Raji (cell line): ENCODE measurements around the gene BLID.

Experiments used
- POLR2A ChIP-seq: IDR thresholded peaks from 2 replicates; pipeline ENCODE4 v1.6.1; 2011; ENCODE audit warnings: low read depth, low read length, control low read depth; ENCODE audit not compliant: insufficient read depth

Gene BLID

DNA sequence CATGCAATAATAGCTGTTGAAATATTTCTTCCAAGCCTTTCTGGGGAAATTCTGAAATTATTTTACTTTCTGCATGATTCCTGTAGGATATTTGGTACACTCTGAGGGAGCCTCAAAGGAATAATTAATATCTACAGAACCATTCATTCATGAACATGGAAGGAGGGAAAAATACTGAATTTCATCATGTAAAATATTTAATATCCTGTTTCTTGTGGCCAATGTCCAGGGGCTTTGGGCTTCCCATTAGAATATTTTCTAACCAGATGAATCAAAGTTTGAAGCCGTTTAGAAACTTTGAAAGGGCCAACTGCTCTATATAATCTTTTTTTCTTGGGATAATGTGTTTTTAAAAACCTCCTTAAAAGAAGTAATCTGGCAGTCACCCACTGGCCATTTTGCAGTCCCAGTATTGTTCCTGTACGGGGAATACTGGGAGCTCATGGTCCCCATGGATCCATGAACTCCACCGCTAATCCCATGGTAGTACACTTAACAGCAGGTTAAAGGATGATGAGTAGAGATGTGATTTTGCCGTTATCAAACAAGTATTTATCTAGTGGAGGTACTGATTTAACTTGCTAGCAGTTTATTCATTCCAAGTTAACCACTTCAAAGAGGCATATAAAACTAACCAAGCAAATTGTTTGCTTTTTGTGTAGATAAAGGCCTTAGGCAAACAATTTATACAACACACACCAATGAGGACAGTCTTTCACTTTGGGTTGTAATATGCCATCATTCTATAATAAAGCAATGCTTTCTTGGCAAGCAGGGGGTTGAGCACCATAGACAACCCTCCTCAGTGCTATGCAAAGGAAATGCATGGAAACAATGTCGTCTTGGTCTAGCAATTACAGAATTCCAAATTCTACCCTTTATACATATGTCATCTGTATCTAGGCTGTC lies 34.5 kb upstream of the BLID start:
- no peak for TF ChIP-seq POLR2A

DNA sequence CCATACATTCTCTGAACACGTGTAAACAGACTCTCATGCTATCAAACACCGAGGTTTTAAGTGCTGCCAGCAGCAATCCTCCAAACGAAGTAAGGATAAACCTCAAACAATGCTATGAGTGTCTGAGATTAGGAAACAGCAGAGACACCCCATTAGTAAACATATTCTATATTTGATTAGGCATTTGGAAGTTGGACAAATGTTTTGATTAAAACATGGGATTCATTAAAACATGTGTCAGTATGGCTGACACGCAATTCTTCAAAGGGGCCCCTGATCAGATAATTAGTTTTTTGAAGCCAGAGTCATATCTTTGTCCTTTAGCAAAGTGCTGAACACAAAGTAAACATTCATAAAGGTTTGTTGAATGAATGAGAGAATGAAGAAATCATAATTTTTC lies 33.2 kb upstream of the BLID start:
- no peak for TF ChIP-seq POLR2A

DNA sequence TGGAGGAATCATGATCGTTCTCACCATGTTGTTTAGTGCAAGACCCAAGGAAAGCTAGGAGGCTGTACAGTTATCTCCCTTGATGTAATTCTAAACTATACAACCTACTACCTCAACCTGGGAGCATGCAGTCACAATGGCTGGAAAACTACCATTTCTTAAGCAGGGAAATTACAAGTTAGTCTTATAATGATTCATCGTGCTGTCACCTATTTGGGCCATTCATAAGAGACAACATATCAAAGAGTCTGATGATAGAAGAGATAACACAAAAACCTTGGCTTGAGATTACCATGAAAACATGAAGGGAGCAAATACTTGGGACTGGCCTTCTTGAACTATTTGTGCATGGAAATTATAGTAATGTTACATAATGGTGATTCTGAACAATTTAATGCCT lies 30.5 kb upstream of the BLID start:
- no peak for TF ChIP-seq POLR2A

DNA sequence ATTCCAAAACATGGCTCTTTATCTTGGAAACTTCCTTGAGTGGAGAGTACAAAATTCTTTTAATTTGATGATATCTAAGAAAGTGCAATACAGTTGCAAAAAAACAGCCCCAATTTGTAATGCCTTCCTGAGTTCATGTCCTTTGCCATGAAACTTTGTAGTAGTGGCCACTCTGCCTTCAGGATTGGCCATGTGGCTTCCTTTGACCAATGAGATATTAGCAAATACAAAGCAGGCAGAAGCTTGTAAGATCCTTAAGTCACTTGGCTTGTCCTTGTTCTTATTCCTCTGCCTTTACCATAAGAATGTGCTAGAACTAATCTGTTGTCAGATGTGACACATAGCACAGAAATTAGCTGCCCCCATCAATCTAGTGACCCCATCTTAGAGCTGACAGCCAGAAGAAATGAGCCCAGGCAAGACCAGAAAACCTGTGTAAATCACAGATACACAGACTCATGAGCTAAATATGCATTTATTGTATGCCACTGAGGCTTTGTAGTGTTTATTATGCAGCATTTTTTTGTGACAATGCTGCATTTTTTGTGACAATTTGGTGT lies 29.8 kb upstream of the BLID start:
- TF ChIP-seq POLR2A, result no peak

DNA sequence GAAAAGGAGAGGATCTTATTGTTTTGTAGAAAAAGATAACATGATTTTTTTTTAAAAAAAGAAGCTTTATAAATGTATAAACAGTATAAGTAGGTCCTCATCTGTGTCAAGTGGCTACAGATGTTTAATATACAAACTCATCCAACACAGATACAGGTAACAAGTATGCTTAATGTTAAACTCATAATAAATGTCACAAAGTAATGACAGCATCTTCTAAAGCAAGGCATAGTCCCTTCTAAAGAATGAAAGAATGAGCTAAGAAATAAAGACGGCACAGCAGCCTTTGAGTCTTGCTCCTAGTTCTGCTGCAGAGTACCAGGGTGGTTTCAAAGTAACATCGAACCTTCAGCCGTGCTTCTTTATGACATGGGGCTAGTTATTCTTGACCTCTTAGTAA lies 28.7 kb upstream of the BLID start:
- TF ChIP-seq POLR2A, result no peak

DNA sequence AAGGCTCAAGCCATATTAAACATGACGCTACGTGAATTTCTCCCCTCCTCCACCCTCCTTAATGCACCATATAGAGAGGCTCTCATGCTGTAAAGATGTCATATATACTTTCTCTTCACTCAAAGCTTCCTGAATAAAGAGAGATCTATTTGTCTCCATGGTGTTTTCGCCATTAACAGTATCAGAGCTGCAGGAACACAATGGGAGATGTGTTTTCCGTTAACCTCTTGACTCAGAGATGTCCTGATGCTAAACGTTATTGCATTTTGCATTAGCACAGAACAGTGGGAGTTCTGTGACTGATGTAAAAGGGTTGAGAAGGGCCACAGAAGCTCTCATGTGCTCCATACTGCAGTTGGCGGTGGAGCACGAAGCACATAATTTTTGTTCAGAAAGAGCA lies 25.7 kb upstream of the BLID start:
- TF ChIP-seq POLR2A, result no peak

DNA sequence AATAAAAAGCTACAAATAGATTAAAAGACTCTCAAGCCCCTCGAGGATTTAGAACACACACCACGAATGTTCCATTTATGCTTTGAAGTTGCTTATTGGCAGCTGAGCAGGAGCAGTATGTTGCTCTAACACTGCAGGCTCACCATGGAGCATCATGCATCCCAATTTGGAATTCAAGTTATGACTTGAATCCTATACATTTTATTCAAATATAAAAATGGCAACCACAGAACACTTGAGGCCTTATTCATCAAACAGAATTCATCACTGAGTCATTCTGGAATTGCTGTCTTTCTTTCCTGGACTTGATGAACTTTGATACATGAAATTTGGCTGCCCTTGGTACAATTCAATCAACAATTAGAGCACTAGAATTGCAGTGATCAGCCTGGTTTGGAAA lies 24.5 kb upstream of the BLID start:
- TF ChIP-seq POLR2A, result no peak

DNA sequence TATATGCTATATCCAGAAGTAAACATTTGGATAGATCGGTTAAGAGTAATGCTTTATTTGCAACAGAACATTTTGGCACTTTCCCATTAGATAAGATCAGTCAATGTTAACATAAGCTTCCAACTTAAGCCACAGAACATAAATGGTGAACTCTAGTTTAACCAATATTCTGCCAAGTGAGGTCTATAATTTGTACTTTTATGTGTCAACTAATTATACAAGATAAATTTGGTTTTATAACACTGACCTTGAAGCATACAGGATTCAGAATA lies 23.5 kb upstream of the BLID start:
- no peak for TF ChIP-seq POLR2A

DNA sequence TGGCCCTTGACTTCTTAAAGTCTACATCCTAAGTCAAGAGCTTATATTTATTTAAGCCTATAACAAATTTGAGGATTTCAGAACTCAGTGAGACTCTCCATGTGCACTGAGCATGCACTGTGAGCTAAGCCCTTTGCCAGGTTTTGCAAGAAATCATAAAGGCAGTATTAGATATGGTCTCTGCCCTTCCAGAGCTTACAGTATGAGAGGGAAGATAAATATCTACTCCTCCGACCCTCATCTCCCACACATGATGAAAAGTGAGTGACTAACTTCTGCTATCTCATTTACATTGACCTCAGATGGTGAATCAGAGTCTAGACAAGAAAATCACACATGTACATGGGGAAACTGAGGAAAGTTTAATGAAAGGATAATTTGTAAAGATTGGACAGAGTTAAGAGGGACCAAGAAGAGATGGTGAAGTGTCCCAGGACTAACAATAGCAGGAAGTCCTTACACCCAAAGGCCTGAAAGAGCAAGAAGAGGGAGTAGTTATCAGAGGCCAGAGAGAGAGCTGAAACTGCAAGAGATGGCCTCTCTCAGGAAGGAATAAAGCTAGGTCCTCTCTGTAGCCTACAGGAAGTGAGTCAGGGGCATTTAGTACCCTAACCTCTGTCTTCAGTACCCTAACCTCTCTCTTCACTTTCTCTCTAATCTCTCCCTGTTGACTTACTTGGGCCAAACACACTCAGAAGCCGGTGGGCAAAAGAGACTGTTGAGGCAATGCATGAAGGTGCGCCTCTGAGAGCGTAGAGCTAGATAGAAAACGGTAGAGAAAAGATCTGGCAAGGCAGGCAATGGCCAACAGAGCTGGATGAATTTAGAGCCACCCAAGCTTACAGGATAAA lies 23.0 kb upstream of the BLID start:
- no peak for TF ChIP-seq POLR2A

DNA sequence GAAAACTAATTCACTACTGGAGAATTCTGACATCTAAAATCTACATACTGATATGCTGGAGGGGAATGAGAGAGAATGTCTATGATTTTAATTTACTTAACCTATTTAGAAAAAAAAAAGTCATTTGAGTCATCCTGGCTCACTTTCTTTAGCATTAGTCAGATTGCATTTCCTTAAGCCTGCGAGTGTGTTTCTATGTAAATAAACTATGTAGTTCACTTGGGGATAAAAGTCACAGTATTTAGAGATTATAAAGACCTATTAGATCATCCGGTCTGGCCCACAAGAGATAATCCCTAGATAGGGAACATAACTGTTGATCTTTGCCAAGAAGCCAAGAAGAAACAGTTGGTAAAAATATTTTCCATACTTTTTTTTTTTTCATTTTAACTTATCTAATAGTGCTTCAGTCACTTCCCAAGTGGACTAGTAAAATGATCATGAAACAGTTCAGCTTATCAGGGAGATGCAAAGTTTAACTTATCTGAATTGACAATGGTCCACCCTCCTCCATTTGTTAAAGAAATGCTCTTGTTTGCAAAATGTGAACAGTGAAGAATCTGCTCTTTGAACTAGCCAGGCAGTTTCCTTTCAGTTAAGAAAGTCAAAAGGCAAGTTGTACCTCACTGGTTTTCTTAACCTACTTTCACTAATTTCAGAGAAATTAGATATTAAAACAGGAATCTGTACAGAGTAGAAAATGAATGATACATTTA lies 21.2 kb upstream of the BLID start:
- no peak for TF ChIP-seq POLR2A

DNA sequence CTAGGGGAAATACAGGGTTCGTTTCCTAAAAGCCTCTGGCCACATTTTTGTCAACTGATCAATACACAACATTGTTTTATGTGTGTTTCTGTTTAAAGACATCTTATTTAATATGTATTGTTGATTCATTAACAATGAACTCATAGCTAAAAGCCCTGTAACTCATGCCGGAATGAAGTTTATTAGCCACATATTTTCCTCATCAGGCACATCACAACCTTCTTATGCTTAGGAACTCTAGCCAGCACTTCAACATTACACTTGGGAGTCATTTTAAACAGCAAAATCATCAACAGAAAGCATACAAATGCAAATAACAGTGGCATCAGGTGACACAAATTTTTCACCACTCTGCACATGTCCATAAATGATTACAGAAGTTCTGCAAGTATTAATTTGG lies 15.1 kb upstream of the BLID start:
- TF ChIP-seq POLR2A, result no peak

DNA sequence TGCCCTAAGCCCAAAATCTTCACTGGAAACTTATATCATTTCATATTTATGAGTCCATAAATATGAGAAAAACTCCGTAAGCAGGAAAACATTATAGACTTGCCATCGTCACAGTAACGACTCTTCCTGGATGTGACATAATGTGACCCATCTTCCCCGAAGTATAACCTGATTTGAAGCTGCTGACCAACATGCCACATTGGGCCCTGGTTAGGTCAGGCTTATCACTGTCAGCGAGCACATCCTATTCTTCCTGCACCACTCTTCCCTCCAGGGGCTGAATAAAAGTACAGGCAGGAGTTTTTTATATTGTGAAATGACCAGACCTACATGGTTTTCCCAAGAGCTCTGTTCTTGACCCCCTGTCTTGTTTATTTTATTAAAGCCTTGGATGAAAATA lies 12.1 kb upstream of the BLID start:
- no peak for TF ChIP-seq POLR2A

DNA sequence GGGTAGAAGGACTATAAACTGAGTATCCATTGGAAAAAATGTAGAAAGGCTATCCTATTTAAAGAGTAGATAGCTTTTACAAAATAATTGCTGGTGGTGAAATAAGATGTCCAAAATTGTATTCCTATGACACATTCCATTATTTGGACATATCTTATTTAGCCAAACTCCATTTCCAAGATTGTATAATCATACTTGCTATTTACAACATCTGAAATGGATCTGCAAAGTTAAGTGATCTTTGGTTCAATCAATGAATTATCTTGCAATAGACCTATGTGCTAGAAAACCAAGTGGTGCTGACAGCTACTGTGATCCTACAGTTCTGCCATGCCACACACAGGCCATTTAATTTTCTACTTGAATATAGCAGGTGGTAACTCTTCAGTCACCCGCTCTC lies 11.0 kb upstream of the BLID start:
- no peak for TF ChIP-seq POLR2A

DNA sequence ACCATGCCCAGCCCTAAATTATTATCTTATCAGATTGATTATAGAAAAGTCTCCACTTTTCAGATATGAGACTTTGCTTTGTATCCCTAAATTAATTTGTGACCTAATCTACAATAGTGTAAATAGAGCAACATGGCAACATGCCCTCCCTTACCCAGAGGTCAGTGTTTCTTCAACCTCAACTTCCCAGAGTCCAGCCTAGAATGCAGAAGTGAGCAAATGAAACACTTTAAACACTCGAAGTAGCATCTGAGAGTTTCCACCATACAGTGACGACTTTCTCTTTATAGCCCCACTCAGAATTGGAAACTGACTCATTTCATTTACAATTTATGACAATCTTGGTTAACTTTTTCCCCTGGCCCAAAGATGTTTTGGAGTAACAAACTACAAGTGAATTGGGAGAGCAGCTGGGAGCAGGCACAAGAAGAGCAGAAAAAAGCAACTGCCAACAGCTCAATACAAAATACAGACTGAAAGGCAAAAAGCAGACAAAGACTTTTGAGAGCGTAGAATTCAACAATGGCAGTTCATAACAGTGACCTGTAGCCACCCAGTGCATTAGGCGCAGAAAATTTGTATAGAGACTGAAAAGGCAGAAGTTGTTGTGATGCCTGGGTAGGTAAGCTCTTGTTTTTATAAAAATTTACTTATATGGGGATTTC lies 10.1 kb upstream of the BLID start:
- no peak for TF ChIP-seq POLR2A
